Activated CD4-positive, alpha-beta T cell treated with anti-CD3 and anti-CD28 coated beads, Interleukin-10, Interleukin-2, amounts not matched to agents 100 ng/mL and 50 ng/mL, durations not matched to agents 16 hours and 8 hours (primary cell): Measurements from ENCODE around the gene RHOV.
"Not testable (repeated sequence)": the region's sequence is repeated elsewhere in the genome, so short reads cannot be mapped to it uniquely, and the experiment has no call there.

Experiments used
- DNase-seq: peaks from one replicate; pipeline ENCODE4 v3.0.0-alpha.2; 2020

RHOV gene

GRCh38 chr15:40871749-40872617 lies 2.1 kb downstream of the RHOV start:
- no peak for DNase-seq

DNA sequence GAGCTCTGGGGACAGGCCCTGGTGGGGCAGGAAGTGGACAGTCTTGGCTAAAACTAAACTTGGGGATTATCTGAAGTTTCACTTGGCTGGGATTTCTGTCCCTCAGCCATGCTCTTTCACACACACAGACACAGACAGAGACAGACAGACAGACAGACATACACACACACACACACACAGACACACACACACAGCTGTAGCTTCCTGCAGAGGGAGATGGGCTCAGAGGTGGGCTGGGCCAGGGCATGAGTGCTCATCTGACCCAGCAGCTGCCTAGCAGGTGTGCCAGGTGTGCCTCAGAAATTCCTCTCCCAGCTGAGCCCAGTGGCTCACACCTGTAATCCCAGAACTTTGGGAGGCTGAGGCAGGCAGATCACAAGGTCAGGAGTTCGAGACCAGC lies 3.3 kb downstream of the RHOV start:
- DNase-seq: no peak

DNA sequence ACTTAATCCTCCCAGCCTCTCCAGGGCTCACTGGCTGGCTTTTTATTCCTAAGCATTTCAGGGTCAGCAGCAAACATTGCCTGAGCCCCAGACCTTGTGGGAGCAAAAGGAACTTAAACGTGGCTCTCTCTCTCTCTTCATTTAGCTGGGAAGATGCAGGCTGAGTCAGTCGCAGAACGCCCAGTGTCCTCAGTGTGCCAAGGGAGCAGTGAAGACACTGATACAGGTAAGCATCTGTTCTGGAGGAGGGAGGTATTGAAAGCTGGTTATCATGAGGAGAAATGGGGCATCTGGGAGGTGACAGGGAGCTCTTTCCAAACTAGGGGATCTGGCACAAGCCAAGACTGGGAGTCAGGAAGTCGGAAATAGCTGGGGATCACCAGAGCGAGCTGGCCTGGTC lies 4.3 kb downstream of the RHOV start:
- no peak for DNase-seq

DNA sequence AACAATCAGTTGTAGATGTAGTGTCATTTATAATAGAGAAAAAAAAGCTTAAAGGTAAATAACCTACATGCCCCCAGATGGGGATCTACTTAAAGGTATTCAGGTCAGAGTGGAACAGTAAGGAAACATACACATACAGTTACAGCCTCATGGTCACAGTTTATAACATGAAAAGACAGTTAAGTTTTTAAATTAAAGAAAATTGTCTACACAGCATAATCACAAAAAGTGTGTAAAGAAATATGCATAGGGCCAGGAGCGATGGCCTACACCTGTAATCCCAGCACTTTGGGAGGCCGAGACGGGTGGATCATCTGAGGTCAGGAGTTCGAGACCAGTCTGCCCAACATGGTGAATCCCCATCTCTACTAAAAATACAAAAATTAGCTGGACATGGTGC lies 6.8 kb downstream of the RHOV start:
- DNase-seq: no peak

- no peak for DNase-seq
Observed at GRCh38 chr15:40863660-40864270, 10.3 kb downstream of the RHOV start.

- not testable (repeated sequence) for DNase-seq
Observed at GRCh38 chr15:40861147-40861546, 12.9 kb downstream of the RHOV start.

- peak; percentile 85 for DNase-seq
Observed at GRCh38 chr15:40859206-40859851, 14.7 kb downstream of the RHOV start.

DNA sequence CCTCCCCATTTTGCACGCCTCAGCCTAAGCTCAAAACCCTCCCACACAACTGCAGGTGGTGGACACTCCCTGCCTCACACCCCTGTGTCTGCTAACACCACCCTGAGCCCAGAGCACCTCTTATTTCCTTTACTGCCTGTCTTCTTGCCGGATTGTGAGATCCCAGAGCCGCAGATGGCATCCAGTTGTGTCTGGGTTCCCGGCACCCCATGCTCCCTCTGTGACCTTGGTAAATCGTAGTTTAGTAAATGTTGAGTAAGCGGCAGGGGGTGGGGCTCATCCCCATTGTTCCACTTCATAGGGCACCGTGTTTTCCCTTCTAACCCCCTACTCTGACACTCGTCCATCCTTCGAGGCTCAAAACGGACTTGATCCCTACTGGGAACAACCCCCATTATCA lies 15.3 kb downstream of the RHOV start:
- DNase-seq: no peak

GRCh38 chr15:40857601-40858341 lies 16.3 kb downstream of the RHOV start:
- peak; percentile 84 for DNase-seq

- DNase-seq: no peak
Observed at GRCh38 chr15:40856746-40857145, 17.3 kb downstream of the RHOV start.

DNA sequence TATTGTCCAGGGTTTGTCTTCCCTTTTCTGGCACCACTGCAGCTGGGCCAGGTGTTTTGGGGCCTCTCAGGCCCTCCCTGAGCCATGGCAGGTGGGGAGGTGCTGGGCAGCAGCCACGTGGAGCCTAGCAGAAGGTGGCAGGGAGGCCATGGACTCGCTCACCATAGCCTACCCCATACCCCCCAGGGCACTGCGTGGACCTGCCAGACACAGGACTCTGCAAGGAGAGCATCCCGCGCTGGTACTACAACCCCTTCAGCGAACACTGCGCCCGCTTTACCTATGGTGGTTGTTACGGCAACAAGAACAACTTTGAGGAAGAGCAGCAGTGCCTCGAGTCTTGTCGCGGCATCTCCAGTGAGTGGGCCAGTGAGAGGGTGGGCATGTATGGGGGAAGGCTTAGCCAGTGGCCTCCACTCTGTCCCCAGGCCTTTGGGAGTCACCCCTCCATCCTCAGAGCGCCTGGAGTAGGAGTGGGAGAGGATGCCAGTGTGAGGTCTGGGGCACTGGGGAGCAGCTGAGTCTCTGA lies 18.3 kb downstream of the RHOV start:
- DNase-seq: no peak

DNA sequence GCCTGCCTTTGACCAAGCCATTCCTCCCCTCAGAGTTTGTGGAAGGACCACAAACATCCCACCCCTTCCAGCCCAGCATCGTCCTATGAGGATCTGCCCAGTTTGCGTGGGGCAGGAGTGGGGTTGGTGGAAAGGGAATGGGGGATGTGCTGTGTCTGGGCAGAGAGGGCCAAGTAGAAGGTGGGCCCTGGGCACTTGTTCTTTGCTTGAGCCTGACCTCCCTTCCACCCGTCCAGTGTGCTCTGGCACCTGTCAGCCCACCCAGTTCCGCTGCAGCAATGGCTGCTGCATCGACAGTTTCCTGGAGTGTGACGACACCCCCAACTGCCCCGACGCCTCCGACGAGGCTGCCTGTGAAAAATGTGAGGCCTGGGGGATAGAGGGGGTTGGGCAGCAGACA lies 19.9 kb downstream of the RHOV start:
- DNase-seq: no peak

- no peak for DNase-seq
Observed at GRCh38 chr15:40853241-40853890, 20.7 kb downstream of the RHOV start.

DNA sequence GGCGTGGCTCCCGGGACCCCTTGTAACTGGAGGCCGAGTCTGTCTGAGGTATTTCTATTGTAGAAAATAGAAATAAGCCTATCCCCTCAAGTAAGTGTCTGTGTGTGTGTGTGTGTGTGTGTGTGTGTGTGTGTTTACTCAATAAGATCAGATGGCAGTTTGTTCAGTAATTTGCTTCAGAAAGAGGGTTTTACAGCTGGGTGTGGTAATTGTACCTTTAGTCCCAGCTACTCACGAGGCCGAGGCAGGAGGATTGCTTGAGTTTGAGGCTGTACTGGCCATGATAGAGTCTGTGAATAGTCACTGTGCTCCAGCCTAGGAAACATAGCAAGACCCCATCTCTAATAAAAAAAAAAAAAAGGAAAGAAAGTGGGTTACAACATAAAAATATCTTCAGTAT lies 21.5 kb downstream of the RHOV start:
- DNase-seq: no peak

DNA sequence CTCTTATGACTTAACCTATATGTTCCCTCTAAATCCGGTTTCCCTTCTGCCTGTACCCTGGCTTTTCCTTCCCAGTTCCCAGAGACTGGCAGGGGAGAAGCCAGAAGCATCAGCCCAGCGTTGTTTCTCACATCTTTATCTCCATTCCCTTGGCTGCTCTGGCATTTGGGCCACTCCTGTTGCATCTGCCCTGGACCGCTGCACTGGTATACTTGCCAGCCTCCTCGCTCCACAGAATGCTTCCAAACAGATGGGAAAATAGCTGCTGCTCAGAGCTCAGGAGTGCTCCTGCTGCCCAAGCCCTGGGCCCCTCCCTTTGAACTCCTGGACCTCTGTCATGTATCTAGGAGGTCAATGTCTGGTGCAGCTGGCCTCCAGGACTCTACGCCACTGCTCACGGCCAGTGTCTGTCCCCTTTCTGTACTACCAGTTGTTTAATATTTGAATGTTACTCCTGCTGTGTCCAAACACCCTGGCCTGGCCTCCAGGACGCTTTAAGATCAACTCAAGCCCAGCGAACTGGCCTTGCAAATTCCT lies 23.4 kb downstream of the RHOV start:
- no peak for DNase-seq

- no peak for DNase-seq
Observed at GRCh38 chr15:40847223-40847961, 26.6 kb downstream of the RHOV start.

DNA sequence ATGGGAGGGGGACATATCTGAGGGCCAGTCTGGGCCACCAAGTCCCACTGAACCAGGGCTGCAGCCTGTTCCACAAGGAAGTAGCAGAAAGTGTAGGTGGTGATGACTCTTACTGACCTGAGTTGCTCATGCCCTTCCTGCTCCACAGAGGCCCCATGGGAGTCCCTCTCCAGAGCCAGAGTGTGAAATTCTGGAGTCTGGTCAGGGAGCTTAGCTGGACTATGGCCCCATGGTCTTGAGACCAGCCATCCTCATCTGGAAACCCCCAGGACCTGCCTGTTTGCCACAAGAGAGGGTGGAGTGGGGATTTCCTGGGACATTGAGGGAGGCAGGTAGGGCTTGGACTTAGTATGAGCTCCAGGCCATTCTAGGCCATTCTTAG lies 27.2 kb downstream of the RHOV start:
- DNase-seq: no peak

DNA sequence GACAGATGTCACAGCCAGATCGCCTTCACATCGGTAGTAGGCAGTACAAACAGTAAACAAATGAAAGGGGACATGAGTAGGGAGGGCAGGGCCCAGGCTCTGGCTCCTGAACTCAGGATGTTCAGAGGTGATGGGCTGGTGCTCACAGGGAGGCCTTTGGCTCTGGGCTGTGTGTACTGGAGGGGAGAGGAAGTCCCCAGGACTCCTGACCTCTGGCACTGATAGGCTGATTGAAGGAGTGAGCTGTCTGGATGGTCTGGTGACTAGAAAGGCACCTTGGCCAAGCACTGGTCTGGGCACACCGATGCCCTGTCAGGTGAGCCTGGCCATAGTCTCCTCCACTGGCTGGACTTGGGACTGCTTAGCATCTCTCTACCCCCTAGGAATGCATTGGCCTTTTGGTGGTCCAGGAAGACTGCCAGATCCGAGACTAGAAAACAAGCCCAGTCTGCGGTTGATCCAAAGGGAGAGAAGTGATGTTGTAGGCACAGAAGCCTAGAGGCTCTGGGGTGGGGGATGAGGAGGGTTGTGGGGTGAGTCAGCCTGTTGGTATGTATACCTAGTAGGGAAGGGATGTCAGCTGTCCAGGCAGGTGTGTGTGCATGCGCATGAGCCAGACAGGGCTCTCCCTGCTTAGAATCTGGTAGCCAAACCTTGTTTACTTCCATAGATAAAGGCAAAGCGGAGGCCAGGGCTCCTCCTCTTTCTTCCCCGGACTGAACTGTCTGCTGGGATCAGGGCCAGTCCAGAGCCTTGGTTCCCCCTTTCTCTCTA lies 28.3 kb downstream of the RHOV start:
- no peak for DNase-seq

DNA sequence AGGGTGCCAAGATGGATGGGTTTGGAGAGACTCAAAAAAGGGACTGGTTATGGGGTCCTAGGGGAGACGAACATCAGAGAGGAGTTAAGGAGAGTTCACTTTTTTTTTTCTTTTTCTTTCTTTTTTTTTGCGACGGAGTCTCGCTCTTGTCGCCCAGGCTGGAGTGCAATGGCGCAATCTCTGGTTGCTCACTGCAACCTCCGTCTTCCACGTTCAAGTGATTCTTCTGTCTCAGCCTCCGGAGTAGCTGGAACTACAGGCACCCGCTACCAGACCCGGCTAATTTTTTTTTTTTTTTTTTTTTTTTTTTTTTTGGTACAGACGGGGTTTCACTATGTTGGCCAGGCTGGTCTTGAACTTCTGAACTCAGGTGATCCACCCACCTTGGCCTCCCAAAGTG lies 29.0 kb downstream of the RHOV start:
- no peak for DNase-seq

GRCh38 chr15:40844696-40845030 lies 29.4 kb downstream of the RHOV start:
- peak; percentile 32 for DNase-seq
